Measurements from ENCODE around the gene SGSM1.
A peak's percentile ranks its signal among the peaks of the same experiment; 100 is the strongest.
"Not testable (repeated sequence)": the region's sequence is repeated elsewhere in the genome, so short reads cannot be mapped to it uniquely, and the experiment has no call there.

Gene SGSM1

GRCh38 chr22:24905909-24906308 is 99.9 kb downstream of the SGSM1 start:
- no peak for DNase-seq

GRCh38 chr22:24907101-24907500 is 101.1 kb downstream of the SGSM1 start:
- DNase-seq = not testable (repeated sequence)

DNA sequence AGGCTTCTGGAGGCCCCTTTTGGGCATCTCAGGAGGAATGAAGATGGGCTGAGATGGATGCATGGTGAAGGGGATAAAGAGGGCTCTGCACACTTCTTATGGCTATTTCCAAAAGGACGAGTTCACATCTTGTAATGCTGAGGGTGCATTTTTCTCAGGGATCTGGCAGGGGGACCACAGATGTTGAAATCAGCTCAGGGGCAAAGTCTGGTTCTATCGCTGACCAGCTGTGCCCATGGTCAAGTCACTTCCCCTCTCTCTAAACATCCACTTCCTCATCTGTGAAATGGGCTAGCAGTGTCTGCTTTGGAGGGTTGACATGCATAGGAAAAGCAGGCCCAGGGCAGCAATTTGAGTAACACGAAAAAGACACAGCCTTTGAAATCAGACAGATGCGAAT is 114.0 kb downstream of the SGSM1 start:
- no peak for DNase-seq

- DNase-seq = no peak
Measured at GRCh38 chr22:24925586-24926427, 119.8 kb downstream of the SGSM1 start.

- DNase-seq = no peak
Measured at GRCh38 chr22:24926428-24926725, 120.4 kb downstream of the SGSM1 start.

- no peak for DNase-seq
Measured at GRCh38 chr22:24926849-24927579, 121.0 kb downstream of the SGSM1 start.

- DNase-seq = no peak
Measured at GRCh38 chr22:24928322-24928721, 122.3 kb downstream of the SGSM1 start.

DNA sequence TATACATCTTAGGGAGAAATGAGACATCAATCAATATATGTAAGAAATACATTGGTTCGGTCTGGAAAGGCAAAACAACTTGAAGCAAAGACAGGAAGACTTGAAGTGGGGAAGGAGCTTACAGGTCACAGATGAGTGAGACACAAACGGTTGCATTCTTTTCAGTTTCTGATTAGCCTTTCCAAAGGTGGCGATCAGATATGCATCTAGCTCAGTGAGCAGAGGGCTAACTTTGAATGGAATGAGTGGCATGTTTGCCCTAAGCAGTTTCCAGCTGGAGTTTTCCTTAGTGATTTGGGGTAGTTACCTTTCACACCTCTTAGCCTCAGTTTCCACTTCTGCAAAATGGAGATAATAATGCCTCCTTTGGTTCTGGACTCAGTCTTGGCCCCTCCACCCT is 124.7 kb downstream of the SGSM1 start:
- DNase-seq = no peak

- DNase-seq = no peak
Measured at GRCh38 chr22:24935771-24936483, 129.9 kb downstream of the SGSM1 start.

DNA sequence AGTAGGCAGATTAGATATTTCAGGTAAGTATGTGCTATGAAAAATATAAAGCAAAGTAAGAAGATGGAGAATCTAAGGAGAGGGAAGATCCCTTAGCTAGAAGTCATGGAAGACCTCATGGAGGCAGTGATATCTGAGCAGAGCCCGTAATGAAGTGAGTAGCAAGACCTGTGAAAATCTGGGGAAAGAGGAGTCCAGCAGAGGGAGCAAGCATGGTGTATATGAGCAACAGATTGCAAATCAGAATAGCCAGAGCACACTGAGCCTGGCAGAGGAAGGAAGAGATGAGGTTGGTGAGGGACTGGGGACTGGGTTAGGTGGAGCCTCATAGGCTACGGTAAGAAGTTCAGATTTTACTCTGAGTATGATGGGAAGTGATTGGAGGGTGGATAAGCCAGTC is 131.1 kb downstream of the SGSM1 start:
- DNase-seq = no peak

DNA sequence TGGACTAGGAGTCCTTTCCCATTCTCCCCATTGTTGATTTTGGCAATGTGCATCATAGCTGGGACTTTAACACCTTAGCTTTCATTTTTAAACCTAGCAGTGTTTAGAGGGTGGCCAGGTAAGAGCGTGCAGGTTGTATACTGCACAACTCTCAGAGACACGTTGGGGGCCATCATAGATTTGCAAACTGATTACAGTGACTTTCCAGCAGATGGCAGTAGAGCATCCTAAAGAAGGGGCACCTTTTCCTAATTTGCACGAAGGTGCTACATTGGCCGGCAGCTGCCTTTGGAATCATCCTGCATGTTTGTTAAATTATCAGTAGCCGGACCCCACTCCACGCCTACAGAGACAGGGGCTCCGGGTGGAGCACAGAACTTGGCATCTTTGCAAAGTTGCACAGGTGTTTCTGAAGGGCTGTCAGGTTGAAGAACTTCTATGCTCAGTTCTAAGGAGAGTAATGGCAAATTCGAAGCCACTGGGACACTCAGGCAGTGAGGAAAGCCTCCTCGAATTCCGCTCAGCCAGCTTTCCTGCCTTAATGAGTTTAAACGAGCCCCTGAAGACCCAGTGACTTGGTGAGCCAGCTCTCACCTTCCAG is 132.8 kb downstream of the SGSM1 start:
- peak; percentile 52 for DNase-seq

- DNase-seq = no peak
Measured at GRCh38 chr22:24942301-24942700, 136.3 kb downstream of the SGSM1 start.

DNA sequence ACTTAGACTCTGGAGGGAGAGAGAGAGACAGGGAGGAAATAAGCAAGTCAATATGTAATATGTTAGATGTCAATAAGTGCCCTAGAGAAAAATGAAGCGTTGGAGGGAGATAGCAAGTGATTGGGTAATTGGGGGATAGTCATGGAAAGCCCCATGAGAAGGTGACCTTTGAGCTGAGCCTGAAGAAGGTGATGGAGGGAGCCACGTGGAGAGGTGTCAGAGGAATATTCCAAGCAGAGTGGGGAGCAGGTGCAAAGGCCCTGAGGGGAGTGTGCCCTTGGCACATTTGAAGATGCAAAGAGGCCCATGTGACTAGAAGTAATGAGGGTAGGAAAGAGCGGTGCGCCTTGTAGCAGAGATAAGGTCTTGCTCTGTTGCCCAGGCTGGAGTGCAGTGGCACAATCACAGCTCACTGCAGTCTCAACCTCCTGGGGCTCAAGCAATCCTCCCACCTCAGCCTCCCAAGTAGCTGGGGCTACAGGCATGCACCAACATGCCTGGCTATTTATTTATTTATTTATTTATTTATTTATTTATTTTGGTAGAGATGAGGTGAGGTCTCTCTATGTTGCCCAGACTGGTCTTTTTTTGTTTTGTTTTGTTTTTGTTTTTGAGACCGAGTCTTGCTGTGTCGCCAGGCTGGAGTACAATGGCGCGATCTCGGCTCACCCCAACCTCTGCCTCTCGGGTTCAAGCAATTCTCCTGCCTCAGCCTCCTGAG is 138.4 kb downstream of the SGSM1 start:
- no peak for DNase-seq

GRCh38 chr22:24945430-24945829 is 139.4 kb downstream of the SGSM1 start:
- no peak for DNase-seq

GRCh38 chr22:24947383-24947782 is 141.4 kb downstream of the SGSM1 start:
- no peak for DNase-seq

DNA sequence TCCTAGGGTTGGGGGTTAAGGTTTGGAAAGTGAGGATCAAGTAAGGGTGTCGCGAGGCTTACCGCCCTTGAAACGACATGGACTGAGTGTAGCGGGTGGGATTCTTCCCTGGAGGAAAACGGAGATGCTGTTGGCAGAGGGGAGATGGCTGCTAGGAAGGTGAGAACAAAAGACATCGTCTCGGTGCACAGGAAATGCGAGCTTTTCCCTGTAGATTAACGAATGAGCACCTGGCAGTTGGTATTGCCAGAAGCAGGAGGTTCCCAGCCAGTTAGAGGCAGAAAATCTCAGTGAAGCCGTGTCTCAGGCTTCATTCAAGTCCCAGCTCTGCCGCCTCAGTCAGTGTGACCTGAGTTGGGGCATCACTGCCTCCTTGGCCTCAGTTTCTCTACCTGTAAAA is 141.9 kb downstream of the SGSM1 start:
- no peak for DNase-seq

- DNase-seq = no peak
Measured at GRCh38 chr22:24948356-24949202, 142.6 kb downstream of the SGSM1 start.

DNA sequence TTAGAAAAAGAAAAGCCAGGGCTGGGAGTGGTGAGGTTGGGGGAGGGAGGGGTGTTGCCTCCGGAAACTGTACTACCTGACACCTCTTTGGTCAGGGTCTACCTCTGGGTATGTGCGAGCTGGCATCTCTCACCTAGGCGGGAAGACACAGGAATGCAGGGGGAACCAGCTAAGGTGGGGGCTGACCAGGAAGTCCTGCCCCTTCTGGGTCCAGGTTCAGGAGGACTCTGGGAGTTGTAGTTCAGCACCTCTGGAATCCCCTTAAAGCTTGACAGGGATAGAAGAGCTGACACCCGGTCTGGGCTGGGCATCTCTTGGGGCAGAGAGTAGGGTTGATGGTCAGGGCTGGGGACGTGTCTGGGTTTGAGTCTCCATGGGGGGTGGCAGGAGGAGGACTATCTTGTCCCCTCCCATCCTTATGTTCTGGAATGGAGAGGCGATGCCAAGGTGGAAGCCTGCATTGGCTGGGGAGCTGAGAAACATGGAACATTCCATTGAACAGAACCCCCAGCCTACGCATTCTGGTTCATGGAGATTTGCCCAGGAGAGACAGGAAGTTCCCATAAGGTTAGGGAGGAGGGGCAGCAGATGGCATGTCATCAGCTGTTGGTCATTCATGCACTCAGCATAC is 144.4 kb downstream of the SGSM1 start:
- no peak for DNase-seq

GRCh38 chr22:24951942-24952836 is 146.2 kb downstream of the SGSM1 start, which contains the start of gene KIAA1671:
Gene KIAA1671, plus strand, starts transcription at chr22:24952716. Its CDS starts 75,284 bp downstream, at chr22:25028000.
- peak; percentile 70 for DNase-seq

DNA sequence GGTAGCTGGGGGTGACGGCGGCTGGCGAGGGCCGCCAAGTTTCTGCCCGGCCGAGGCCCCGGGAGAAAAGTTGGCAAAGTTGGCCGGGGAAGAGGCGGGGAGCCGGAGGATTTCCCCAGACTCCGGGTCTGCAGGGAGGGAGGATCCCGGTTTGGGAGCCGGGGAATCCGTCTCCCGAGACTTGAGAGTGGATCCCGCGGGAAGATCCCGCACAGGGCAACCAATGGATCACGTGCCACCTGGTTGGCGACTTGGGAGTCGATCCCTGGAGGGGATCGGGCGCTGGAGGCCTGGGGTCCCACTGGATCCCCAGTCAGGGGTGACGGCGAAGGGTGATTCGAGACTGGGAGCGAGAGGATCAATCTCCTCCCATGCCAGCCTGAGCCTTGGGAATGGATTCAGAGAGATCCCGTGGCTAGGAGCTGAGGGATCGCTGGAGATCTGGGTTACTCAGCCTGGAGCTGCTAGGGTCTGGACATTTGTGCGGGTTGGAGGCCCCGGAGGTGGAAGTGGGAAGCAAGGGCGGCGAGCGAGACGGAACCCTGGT is 146.9 kb downstream of the SGSM1 start:
- DNase-seq = peak; percentile 33
